HTERT RPE-1 (cell line): Measurements from ENCODE around the gene SLC30A10.
"Not testable (repeated sequence)": the region's sequence is repeated elsewhere in the genome, so short reads cannot be mapped to it uniquely, and the experiment has no call there.

Experiments used
- in situ Hi-C: fragments of 300-500 bp; cut with MboI; formaldehyde crosslinking; loops from 4 replicates; pipeline ENCODE4 v1.14.3; 2020; ENCODE audit warnings: low sequenced_read_pairs

Gene SLC30A10

GRCh38 chr1:219927956-219928790, at the start of gene SLC30A10:
TSS of gene SLC30A10 (minus strand) at chr1:219928557. CDS start at chr1:219928440, 117 bp downstream.
- in situ Hi-C loops, result no loop called here

- in situ Hi-C loops, result no loop called here
These were observed 44.9 kb upstream of the SLC30A10 start for GRCh38 chr1:219973213-219973612.

- in situ Hi-C loops, result no loop called here
These were observed 39.0 kb upstream of the SLC30A10 start for GRCh38 chr1:219967361-219967760.

- in situ Hi-C loops, result no loop called here
These were observed 37.7 kb upstream of the SLC30A10 start for GRCh38 chr1:219966071-219966349.

- in situ Hi-C loops, result no loop called here
These were observed 37.1 kb upstream of the SLC30A10 start for GRCh38 chr1:219965285-219966070.

- in situ Hi-C loops, result no loop called here
These were observed 35.1 kb upstream of the SLC30A10 start for GRCh38 chr1:219963432-219963831.

- in situ Hi-C loops, result no loop called here
These were observed 33.3 kb upstream of the SLC30A10 start for GRCh38 chr1:219961684-219962083.

GRCh38 chr1:219959540-219960203, 31.3 kb upstream of the SLC30A10 start:
- in situ Hi-C loops, result no loop called here

- in situ Hi-C loops, result no loop called here
These were observed 30.6 kb upstream of the SLC30A10 start for GRCh38 chr1:219958875-219959417.

- in situ Hi-C loops, result no loop called here
These were observed 26.5 kb upstream of the SLC30A10 start for GRCh38 chr1:219954736-219955421.

- in situ Hi-C loops, result no loop called here
These were observed 25.7 kb upstream of the SLC30A10 start for GRCh38 chr1:219954052-219954451.

- in situ Hi-C loops, result no loop called here
These were observed 24.0 kb upstream of the SLC30A10 start for GRCh38 chr1:219952361-219952760.

GRCh38 chr1:219949227-219949626, 20.9 kb upstream of the SLC30A10 start:
- in situ Hi-C loops, result not testable (repeated sequence)

GRCh38 chr1:219948766-219949165, 20.4 kb upstream of the SLC30A10 start:
- in situ Hi-C loops, result not testable (repeated sequence)

- in situ Hi-C loops, result no loop called here
These were observed 17.4 kb upstream of the SLC30A10 start for GRCh38 chr1:219945795-219946194.

- in situ Hi-C loops, result no loop called here
These were observed 13.1 kb upstream of the SLC30A10 start for GRCh38 chr1:219941179-219942118.

GRCh38 chr1:219940707-219941106, 12.3 kb upstream of the SLC30A10 start:
- in situ Hi-C loops, result no loop called here

- in situ Hi-C loops, result no loop called here
These were observed 10.3 kb upstream of the SLC30A10 start for GRCh38 chr1:219938706-219939105.

GRCh38 chr1:219933763-219934162, 5.4 kb upstream of the SLC30A10 start:
- in situ Hi-C loops, result not testable (repeated sequence)

- in situ Hi-C loops, result no loop called here
These were observed 2.7 kb upstream of the SLC30A10 start for GRCh38 chr1:219931033-219931432.
